ENCODE results near the gene DCAF17.
A peak's percentile ranks its signal among the peaks of the same experiment; 100 is the strongest.
"Not testable (repeated sequence)": the region's sequence is repeated elsewhere in the genome, so short reads cannot be mapped to it uniquely, and the experiment has no call there.

The DCAF17 gene

GRCh38 chr2:171469176-171469575, 35.1 kb downstream of the DCAF17 start:
- no peak for DNase-seq

- DNase-seq, result no peak
Measured at GRCh38 chr2:171470129-171470528, 36.1 kb downstream of the DCAF17 start.

- no peak for DNase-seq
Measured at GRCh38 chr2:171475979-171476378, 42.0 kb downstream of the DCAF17 start.

GRCh38 chr2:171478345-171478744, 44.3 kb downstream of the DCAF17 start:
- DNase-seq, result no peak

- DNase-seq, result no peak
Measured at GRCh38 chr2:171479154-171479814, 45.3 kb downstream of the DCAF17 start.

DNA sequence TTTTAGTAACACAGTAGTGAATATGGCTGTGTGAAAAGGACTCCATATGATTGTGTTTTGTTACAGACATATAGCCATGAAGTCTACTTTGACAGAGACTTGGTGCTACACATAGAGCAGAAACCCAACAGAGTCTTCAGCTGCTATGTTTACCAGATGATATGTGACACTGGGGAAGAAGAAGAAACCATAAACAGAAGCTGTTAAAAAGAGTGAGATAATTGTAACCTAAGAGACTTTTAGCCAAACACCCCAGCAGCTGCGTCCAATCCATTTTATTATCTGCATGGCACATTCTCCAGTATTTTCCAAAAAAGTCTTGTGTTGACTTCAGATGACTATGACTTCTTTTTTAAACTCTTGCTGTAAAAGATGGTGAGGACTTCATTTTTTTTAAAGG, 46.9 kb downstream of the DCAF17 start:
- no peak for DNase-seq

DNA sequence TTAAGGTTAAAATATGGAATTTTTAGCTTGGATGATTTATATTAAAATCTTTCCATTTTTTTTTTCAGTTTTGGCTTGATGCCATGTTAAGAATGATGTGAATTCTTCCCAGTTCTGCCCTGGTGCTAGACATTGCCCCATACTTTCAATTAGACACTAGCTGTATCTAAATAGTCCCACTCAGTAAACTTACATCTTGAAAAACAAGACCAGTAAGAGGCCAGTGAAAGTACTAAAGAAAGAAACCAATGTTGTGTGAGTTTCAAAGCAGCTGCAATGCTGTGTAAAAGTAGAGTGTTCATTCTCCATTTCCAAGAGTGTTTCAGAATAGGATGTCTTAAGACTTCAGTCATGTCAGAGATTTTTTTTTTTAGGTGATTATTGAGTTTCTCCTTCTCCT, 48.3 kb downstream of the DCAF17 start:
- no peak for DNase-seq

GRCh38 chr2:171482877-171483276, 48.9 kb downstream of the DCAF17 start:
- no peak for DNase-seq

- DNase-seq, result no peak
Measured at GRCh38 chr2:171483793-171484192, 49.8 kb downstream of the DCAF17 start.

DNA sequence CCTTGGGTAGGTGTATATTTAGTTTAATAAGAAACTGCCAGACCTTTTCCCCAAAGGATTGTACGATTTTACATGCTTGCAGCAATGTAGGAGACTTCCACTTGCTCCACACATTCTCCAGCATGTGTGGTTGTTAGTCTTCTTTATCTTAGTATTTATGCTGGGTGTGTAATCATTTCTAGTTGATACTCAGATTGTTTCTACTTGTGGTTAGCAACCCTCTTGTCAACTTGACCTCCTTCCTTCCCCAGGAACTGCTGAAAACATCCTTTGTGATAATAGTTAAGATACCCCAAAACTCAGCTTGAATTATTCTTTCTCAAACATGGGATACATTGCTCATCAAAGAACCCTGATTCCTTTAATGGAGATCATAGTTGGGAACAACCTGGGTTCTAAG, 51.1 kb downstream of the DCAF17 start:
- DNase-seq, result no peak

- DNase-seq, result no peak
Measured at GRCh38 chr2:171487201-171487600, 53.2 kb downstream of the DCAF17 start.

GRCh38 chr2:171487803-171488259, 53.8 kb downstream of the DCAF17 start:
- DNase-seq, result no peak

DNA sequence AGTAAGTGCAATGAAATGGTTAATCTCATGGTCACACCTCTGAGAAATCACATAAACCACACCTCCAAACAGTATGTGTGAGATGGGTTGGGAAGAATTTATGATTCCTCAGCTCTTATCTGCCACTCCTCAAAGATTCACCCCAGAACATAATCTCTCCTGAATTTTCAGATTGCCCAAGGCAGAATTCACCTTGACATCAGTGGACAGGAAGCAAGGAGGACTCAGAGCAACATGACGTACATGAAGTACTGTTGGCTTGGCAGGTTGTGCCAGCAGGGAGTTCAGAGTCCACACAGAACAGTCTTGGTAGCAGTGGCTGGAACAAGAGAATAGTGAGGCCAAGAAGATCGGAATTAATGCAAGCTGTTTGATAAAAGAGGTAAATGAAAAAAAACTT, 56.6 kb downstream of the DCAF17 start:
- DNase-seq, result no peak

GRCh38 chr2:171491292-171491691, 57.3 kb downstream of the DCAF17 start:
- DNase-seq, result no peak

DNA sequence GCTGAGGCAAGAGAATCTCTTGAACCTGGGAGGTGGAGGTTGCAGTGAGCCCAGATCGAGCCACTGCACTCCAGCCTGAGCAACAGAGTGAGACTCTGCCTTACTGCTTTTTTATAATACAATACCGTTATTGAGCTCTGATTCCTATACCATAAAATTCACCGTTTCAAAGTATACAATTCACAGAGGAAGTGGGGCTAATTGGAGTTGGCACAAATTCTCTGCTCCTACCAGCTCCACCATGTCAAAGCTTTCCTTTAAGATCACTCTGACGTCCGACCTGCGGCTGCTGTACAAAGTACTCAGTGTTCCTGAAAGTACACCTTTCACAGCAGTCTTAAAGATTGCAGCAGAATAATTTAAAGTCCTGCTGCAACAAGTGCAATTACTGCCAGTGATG, 58.6 kb downstream of the DCAF17 start:
- DNase-seq, result no peak

GRCh38 chr2:171497664-171498063, 63.6 kb downstream of the DCAF17 start:
- not testable (repeated sequence) for DNase-seq

DNA sequence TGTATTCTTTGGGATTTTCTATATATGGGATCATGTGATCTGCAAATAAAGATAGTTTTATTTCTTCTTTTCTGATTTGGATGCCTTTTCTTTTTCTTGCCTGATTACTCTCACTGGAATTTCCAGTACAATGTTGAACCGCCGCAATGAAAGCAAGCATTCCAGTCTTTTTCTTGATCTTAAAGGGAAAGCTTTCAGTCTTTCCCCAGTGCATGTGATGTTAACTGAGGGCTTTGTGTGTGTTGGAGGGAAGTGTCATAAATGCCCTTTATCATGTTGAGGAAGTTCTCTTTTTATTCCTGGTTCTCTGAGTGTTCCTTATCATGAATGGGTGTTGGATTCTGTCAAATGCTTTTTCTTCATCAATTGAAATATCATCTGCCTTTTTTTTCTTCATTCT, 71.3 kb downstream of the DCAF17 start:
- DNase-seq, result no peak

DNA sequence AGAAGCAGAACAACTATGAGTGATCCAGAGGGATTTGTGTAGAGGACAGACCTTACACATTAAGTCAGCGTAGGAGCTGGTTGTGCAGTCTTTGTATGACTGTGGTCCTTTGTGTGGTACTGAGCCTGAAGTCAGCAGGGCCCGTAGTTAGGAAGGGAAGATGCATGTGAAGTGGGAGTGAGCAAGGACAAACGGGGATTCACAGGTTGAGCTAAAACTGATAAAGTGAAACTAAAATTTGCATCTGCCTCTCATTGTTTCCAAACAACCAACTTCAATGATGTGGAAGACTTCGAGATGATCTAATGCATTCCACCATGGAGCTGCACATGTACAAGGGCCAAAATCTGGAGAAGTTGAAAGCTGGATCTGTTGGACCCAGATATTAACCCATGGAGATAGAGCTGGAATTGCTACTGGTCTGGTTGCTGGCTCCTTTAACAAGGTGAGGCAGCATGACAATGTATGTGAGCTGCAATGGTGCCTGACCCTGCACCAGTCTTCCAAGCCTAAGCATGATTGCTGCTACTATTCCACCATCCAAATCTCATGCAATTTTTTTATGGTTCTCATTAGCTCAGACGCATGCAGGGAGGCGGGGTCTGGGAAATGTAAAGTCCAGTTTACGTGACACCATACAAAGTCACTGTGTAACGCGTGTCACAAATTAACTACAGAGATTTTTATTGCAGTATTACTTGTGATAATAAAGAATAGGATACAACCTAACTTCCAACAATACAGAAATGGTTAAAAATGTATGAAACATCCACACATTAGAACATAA, 76.1 kb downstream of the DCAF17 start:
- no peak for DNase-seq

- no peak for DNase-seq
Measured at GRCh38 chr2:171512014-171512413, 78.0 kb downstream of the DCAF17 start.

GRCh38 chr2:171512683-171513195, 78.7 kb downstream of the DCAF17 start:
- DNase-seq, result no peak

DNA sequence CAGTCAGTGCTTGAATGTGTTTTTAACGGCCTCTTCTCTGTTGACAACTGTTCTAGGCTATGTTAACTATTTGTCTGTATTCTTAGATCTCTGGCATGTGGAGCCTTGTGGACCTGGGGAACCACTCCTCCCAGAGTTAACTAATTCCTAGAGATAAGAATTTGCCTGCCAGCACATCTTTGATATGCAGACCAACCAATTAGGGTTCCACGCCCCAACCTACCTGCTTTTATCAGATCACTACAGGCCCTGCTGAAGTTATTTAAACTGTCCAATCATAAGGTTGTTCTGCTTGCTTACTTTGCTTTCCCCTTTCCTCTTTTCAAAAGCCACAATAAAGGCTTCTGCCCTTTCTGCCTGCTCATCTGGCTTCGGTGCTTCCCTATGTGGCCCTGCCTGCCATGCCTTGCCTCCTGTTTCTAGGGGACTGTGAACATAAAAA, 79.7 kb downstream of the DCAF17 start:
- peak in 1 of 2 donors; percentile 3 for DNase-seq

GRCh38 chr2:171514908-171515582, 81.0 kb downstream of the DCAF17 start:
- no peak for DNase-seq

DNA sequence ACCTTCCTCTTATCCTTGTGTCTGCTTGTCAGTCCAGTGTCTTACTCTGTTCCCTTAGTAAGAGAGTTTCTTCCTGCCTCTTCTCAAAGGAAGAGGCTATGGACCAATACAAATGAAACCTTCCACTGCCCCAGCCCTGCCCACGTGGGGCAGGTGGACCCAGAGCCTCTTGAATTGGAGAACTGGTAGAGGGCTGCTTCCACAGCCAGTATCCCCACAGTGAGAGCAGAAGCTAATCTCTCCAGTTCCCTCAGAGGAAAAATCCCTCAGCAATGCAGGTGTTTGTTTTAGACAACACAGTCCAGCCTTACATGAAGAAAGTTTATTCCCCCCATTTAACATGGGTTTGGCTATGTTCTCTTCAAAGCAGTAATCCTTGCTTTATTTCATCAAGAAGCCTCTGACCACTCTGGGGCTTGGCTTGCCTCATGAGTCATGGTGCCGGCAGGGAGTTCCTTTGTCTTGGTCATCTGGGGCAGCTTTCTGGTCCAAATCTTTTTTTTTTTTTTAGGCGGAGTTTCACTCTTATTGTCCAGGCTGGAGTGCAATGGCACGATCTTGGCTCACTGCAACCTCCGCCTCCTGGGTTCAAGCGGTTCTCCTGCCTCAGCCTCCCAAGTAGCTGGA, 81.8 kb downstream of the DCAF17 start:
- no peak for DNase-seq

Measured in CD4-positive, alpha-beta T cell treated with Interleukin-1 beta for 1 hour (primary cell).